SW480 (cell line): Measurements from ENCODE around the gene ATP2B1.

Experiments
- DNase-seq: peaks from one replicate; pipeline ENCODE4 v3.0.0-alpha.2; 2016; ENCODE audit warnings: low spot score

ATP2B1 gene

GRCh38 chr12:89539426-89540223 is 169.0 kb downstream of the ATP2B1 start:
- no peak for DNase-seq

DNA sequence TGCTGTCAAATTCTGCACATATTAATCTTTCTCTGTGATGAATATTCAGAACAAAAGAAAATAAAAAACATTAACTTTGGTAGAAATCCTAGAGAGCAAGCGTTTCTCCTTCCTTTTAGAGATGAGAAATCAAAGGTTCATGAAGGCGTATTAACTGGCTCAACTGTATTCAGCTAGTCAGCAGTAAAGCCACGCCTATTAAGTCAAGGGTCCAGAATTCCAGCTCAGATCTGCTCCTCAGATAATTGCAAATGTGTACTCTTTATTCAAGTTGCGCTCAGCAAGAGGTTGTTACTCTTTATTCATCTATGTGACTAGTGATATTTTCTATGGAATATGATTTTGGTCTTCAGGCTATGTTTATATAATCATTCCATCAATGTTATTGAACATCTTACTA is 169.7 kb downstream of the ATP2B1 start:
- no peak for DNase-seq
